ENCODE measurements around the gene PRKD2. TPM values are rescaled to one million over a fixed set of nuclear protein-coding genes. Genes with fewer than 3 reads are reported as not detected.

The PRKD2 gene
- polyA plus RNA-seq, 3 donors, result 6.5 to 46.9 (median 8.1) TPM

GRCh38 chr19:46733690-46734292, 16.9 kb upstream of the PRKD2 start:
- no peak overlapping the region for H2AFZ ChIP-seq (ENCODE audit: insufficient read depth, low read depth, low read length, poor library complexity, severe bottlenecking)
- peak overlapping the region in 2 of 3 experiments; percentile 6 to 73 for H3K4me3 ChIP-seq (replicated peaks in 1 of 3; ENCODE audit: low read depth in 2 of 3, low read length in 3 of 3)
- intact Hi-C loops (cut with micrococcal nuclease), result loop anchor here in 1 of 2 donors (1.0 to 5.0 kb wide), 2 partner anchors 12 to 116 kb away; no protein-coding TSS in a partner anchor
- TF ChIP-seq CTCF (IDR thresholded peaks at IDR 0.05), result no peak
- Mint-ChIP-seq H3K36me3 (peaks cover 61 to 69% of the 10 kb centered on the region in 2 donors), H3K4me3 (peak overlapping the region; percentile 78 to 84), H3K4me1 (peaks cover 79% of the 10 kb centered on the region), H3K27ac (peak overlapping the region; percentile 92 to 100 (median 98)), H3K9me3 (peaks cover 0 to 2% (median 0%) of the 10 kb centered on the region in 7 donors), H3K27me3 (ENCODE audit: low read depth in 3 of 3) (peaks cover 0 to 4% (median 1%) of the 10 kb centered on the region in 3 donors)
- H3K36me3 ChIP-seq (replicated peaks in 1 of 2; ENCODE audit: control insufficient read depth in 1 of 2, insufficient read depth in 2 of 2, low read length in 2 of 2), result peaks cover 43 to 52% of the 10 kb centered on the region in 2 donors
- peaks cover 71 to 82% of the 10 kb centered on the region in 2 donors for H3K4me1 ChIP-seq (ENCODE audit: control insufficient read depth in 1 of 2, insufficient read depth in 2 of 2, low read length in 2 of 2)
- H3K27me3 ChIP-seq (ENCODE audit: control insufficient read depth in 2 of 2, insufficient read depth in 2 of 2, low read length in 2 of 2), result no peaks in the 10 kb centered on the region
- H3K27ac ChIP-seq (ENCODE audit: low read depth in 1 of 2, low read length in 2 of 2), result peak overlapping the region; percentile 89 to 91
- H3K4me2 ChIP-seq (replicated peaks; ENCODE audit: extremely low read depth, low read length, poor library complexity, severe bottlenecking), result peak overlapping the region; percentile 82
- no peaks in the 10 kb centered on the region for H3K9me3 ChIP-seq (replicated peaks in 1 of 2; ENCODE audit: control insufficient read depth in 1 of 2, insufficient read depth in 1 of 2, low read length in 2 of 2)
- peaks cover 56% of the 10 kb centered on the region for H4K20me1 ChIP-seq (ENCODE audit: insufficient read depth, low read length)
- H3K9ac ChIP-seq (ENCODE audit: insufficient read depth, low read length, poor library complexity, severe bottlenecking), result peak overlapping the region; percentile 62
- WGBS (ENCODE audit: insufficient coverage), result 1% methylated on average over 8 of the region's 11 CpGs
- DNase-seq, result peak in 1 of 3 donors; percentile 62
- peaks cover 51% of the 10 kb centered on the region for H3K79me2 ChIP-seq (ENCODE audit: insufficient read depth, low read length)

- Mint-ChIP-seq H3K4me3 (peak overlapping the region; percentile 78 to 84), H3K4me1 (peaks cover 84% of the 10 kb centered on the region), H3K27ac (peak overlapping the region; percentile 92 to 100 (median 98)), H3K27me3 (ENCODE audit: low read depth in 3 of 3) (peaks cover 0 to 4% (median 0%) of the 10 kb centered on the region in 3 donors), H3K9me3 (peaks cover 0 to 2% (median 0%) of the 10 kb centered on the region in 7 donors), H3K36me3 (peaks cover 61 to 69% of the 10 kb centered on the region in 2 donors)
- intact Hi-C loops (cut with micrococcal nuclease), result loop anchor here in 1 of 2 donors (5.0 kb wide), 1 partner anchor 116 kb away; no protein-coding TSS in a partner anchor
- WGBS (ENCODE audit: insufficient coverage), result 70% methylated on average over 19 of the region's 23 CpGs
- H2AFZ ChIP-seq (ENCODE audit: insufficient read depth, low read depth, low read length, poor library complexity, severe bottlenecking), result no peak overlapping the region
- peaks cover 56% of the 10 kb centered on the region for H4K20me1 ChIP-seq (ENCODE audit: insufficient read depth, low read length)
- H3K27ac ChIP-seq (ENCODE audit: low read depth in 1 of 2, low read length in 2 of 2), result peak overlapping the region; percentile 89 to 91
- H3K9me3 ChIP-seq (replicated peaks in 1 of 2; ENCODE audit: control insufficient read depth in 1 of 2, insufficient read depth in 1 of 2, low read length in 2 of 2), result no peaks in the 10 kb centered on the region
- peak; percentile 90 to 94 (median 91) for DNase-seq
- H3K79me2 ChIP-seq (ENCODE audit: insufficient read depth, low read length), result peaks cover 51% of the 10 kb centered on the region
- peak overlapping the region in 2 of 3 experiments; percentile 29 to 73 for H3K4me3 ChIP-seq (replicated peaks in 1 of 3; ENCODE audit: low read depth in 2 of 3, low read length in 3 of 3)
- no peaks in the 10 kb centered on the region for H3K27me3 ChIP-seq (ENCODE audit: control insufficient read depth in 2 of 2, insufficient read depth in 2 of 2, low read length in 2 of 2)
- no peak for TF ChIP-seq CTCF (IDR thresholded peaks at IDR 0.05)
- H3K9ac ChIP-seq (ENCODE audit: insufficient read depth, low read length, poor library complexity, severe bottlenecking), result peak overlapping the region; percentile 62
- peaks cover 75 to 87% of the 10 kb centered on the region in 2 donors for H3K4me1 ChIP-seq (ENCODE audit: control insufficient read depth in 1 of 2, insufficient read depth in 2 of 2, low read length in 2 of 2)
- H3K4me2 ChIP-seq (replicated peaks; ENCODE audit: extremely low read depth, low read length, poor library complexity, severe bottlenecking), result peak overlapping the region; percentile 82
- peaks cover 43 to 52% of the 10 kb centered on the region in 2 donors for H3K36me3 ChIP-seq (replicated peaks in 1 of 2; ENCODE audit: control insufficient read depth in 1 of 2, insufficient read depth in 2 of 2, low read length in 2 of 2)
Measured at GRCh38 chr19:46732966-46733689, 16.2 kb upstream of the PRKD2 start.
